OCI-LY7 (cell line): ENCODE results near the gene MYO9A.

Source experiments
- CTCF ChIP-seq: fragments of 200-600 bp; sonication (generic); conservative IDR thresholded peaks from 2 replicates; pipeline ENCODE4 v1.5.1; 2014; ENCODE audit warnings: mild to moderate bottlenecking, antibody characterized with exemption, low read length, moderate library complexity, mixed read lengths
- EZH2phosphoT487 ChIP-seq: fragments of 200-600 bp; sonication (generic); IDR thresholded peaks from 2 replicates; pipeline ENCODE4 v1.6.1; 2018; ENCODE audit warnings: low read depth, borderline replicate concordance, mild to moderate bottlenecking, mixed run types, antibody characterized with exemption, low read length, moderate library complexity, mixed read lengths

DNA sequence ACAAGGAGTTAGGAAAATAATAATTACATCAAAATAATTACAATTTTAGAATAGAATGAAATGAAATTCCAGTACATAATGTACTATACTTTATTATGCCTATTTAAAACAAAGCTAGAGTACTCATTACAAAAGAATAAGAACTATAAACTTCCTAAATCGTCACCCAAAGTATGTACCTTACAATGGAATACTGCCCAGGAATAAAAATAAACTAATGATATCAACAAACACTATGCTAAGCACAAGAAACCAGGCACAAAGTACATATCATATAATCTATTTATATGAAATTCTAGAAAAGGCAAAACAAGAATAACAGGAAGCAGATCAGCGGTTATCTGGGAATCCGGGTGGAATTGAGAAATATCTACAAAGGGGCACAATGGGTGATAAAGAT lies 84.7 kb downstream of the MYO9A start:
- no peak for TF ChIP-seq CTCF
- TF ChIP-seq EZH2phosphoT487, result no peak
